ENCODE measurements around the gene PSME3IP1.

DNA sequence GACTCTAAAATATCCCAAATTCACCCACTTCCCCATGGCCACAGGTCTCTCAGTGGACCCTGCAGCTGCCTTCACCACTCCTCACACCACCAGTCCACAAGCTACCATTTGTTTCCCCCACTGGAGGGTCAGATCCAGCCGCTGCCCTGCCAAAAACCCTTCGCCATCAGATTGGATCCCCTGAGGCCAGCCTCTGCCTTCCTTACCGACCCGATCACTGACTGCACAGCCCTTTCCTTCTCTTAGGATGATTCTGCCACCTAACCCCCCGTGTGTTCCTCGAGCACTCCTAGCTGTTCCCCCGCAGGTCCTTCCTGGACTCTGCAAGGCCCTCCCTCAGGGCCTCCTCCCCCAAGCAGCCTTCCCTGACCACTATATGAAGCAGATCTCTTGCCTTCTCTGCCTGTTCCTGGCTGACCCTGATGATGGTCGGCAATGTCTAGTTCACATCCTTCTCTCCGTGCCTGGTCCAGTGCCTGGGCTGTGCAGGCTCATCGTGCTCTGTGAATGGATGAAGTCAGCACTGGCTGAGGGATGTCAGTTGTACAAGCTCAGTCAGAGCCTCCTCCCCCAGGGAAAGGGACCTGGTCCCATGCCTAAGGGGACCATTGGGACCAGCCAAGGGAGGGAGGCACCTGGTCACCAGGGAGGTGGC, 47.4 kb downstream of the PSME3IP1 start:
- TF ChIP-seq CTCF (IDR thresholded peaks at IDR 0.05): no peak
- TF ChIP-seq POLR2A (IDR thresholded peaks at IDR 0.05): no peak
